IgD-negative memory B cell (primary cell): ENCODE data around the gene NKX6-1. TPM values are rescaled to one million over a fixed set of nuclear protein-coding genes. Genes with fewer than 3 reads are reported as not detected.
A peak's percentile ranks its signal among the peaks of the same experiment; 100 is the strongest.

Source experiments
- H3K27ac Mint-ChIP-seq, 3 donors: one replicate each; pipeline ENCODE4 v1.8.0; 2020 to 2022; ENCODE audit warnings: mild to moderate bottlenecking in 3 of 3, mixed read lengths in 3 of 3, moderate library complexity in 1 of 3
- H3K27me3 Mint-ChIP-seq: one replicate; pipeline ENCODE4 v1.8.0; 2021; ENCODE audit warnings: mixed read lengths
- H3K36me3 Mint-ChIP-seq: one replicate; pipeline ENCODE4 v1.8.0; 2020; ENCODE audit warnings: mild to moderate bottlenecking, mixed read lengths
- H3K4me1 Mint-ChIP-seq, 3 donors: one replicate each; pipeline ENCODE4 v1.8.0; 2020 to 2022; ENCODE audit warnings: mixed read lengths in 3 of 3, mild to moderate bottlenecking in 1 of 3
- H3K4me3 Mint-ChIP-seq, 4 donors: one replicate each; pipeline ENCODE4 v1.8.0; 2020 to 2022; ENCODE audit warnings: mild to moderate bottlenecking in 4 of 4, mixed read lengths in 4 of 4, moderate library complexity in 3 of 4
- H3K9me3 Mint-ChIP-seq, 3 donors: one replicate each; pipeline ENCODE4 v1.8.0; 2020 to 2021; ENCODE audit warnings: mixed read lengths in 3 of 3, mild to moderate bottlenecking in 1 of 3
- polyA plus RNA-seq: library from polyadenylated mRNA; unstranded; fragments of 300-500 nt; fragmentation: Illumina TruSeq; gene quantifications from one replicate; pipeline ENCODE4 v1.2.3, GENCODE V29; 2021

The NKX6-1 gene
- polyA plus RNA-seq, 1 donor from 2014 or later, result not detected

DNA sequence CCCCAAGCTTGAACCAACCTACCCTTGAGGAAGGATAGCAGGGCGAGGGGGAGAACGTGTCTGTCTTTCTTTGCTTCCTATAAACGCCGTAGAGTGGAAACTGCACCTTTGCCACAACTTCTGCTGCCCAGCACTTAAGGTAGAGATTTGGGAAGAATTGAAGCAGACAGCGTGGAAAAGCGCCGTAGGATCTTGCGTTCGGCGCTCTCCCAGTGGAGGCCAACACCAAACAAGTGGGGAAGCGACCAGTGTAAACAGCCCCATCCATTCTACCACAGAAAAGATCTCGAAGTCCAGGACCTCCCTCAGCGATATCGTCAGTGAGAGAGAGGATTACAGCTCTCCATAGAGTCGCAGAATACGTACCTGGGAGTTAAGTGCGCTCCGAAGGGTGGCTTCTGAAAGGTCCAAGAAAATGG lies 3.9 kb upstream of the NKX6-1 start:
- Mint-ChIP-seq H3K27me3 (peaks cover 54% of the 10 kb centered on the region), H3K4me3 (peak overlapping the region in 2 of 4 donors; percentile 17 to 23), H3K9me3 (peaks cover 2 to 20% (median 10%) of the 10 kb centered on the region in 3 donors), H3K36me3 (no peaks in the 10 kb centered on the region), H3K27ac (peak overlapping the region; percentile 25 to 79 (median 57)), H3K4me1 (peaks cover 8 to 10% (median 9%) of the 10 kb centered on the region in 3 donors)

- peak overlapping the region; percentile 57 to 79 (median 73) for H3K27ac Mint-ChIP-seq
- H3K9me3 Mint-ChIP-seq, result peaks cover 2 to 20% (median 10%) of the 10 kb centered on the region in 3 donors
- H3K4me3 Mint-ChIP-seq, result peak overlapping the region in 2 of 4 donors; percentile 12 to 23
- H3K36me3 Mint-ChIP-seq, result no peaks in the 10 kb centered on the region
- H3K4me1 Mint-ChIP-seq, result peaks cover 8 to 10% (median 9%) of the 10 kb centered on the region in 3 donors
- peaks cover 54% of the 10 kb centered on the region for H3K27me3 Mint-ChIP-seq
These were observed 3.4 kb upstream of the NKX6-1 start for GRCh38 chr4:84502333-84502954.

GRCh38 chr4:84501721-84502267 lies 2.7 kb upstream of the NKX6-1 start:
- H3K4me3 Mint-ChIP-seq, result peak overlapping the region in 1 of 4 donors; percentile 39
- H3K27ac Mint-ChIP-seq, result peak overlapping the region in 2 of 3 donors; percentile 3 to 73
- H3K9me3 Mint-ChIP-seq, result peaks cover 2 to 20% (median 10%) of the 10 kb centered on the region in 3 donors

GRCh38 chr4:84501202-84501503 lies 2.1 kb upstream of the NKX6-1 start:
- H3K4me1 Mint-ChIP-seq, result peaks cover 9 to 10% (median 10%) of the 10 kb centered on the region in 3 donors
- no peaks in the 10 kb centered on the region for H3K36me3 Mint-ChIP-seq
- peaks cover 2 to 20% (median 10%) of the 10 kb centered on the region in 3 donors for H3K9me3 Mint-ChIP-seq
- no peak overlapping the region for H3K27ac Mint-ChIP-seq
- H3K4me3 Mint-ChIP-seq, result peak overlapping the region in 2 of 4 donors; percentile 42 to 58
- H3K27me3 Mint-ChIP-seq, result peaks cover 65% of the 10 kb centered on the region

More at GRCh38 chr4:84501721-84502267, 2.7 kb upstream of the NKX6-1 start:
- Mint-ChIP-seq H3K27me3 (peaks cover 59% of the 10 kb centered on the region), H3K36me3 (no peaks in the 10 kb centered on the region), H3K4me1 (peaks cover 9 to 10% (median 10%) of the 10 kb centered on the region in 3 donors)

DNA sequence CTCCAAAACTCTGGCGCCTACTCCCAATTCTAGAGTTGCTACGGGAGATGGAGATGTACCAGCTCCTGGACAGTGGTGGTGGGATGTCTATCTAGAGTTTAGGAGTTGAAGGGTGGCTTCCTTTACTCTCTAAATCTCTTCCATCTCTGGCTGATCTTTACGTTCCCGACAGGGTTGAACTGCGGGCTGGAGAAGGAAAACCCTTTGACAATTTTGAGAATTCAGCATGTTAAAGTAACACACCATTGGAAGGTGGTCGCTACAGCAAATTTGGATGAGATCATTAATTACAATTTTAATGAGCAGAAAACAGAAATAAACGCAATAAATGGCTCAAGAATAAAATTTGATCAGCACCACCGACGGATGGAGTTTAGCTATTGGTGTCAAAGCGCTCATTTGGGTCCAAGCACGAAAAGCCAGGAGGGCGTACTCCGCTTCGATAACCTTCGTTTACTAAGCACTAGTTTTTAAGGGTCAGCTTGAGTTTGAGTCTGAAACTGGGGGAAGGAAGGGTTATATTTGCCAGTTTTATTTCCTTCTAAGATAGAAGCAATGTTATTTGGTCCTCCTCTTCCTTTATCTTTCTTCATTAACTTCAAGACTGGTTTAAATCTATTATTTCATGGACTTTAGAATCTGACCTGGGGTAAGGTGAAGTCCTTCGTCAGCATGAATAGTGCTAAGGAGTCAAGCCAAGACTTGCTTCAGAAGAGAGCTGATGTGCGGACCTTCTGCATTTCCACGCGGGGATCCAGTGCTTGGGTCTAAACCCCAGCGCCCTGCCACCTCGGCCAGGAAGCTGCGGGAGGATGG lies 1.5 kb upstream of the NKX6-1 start:
- Mint-ChIP-seq H3K4me1 (peaks cover 9 to 10% (median 10%) of the 10 kb centered on the region in 3 donors), H3K4me3 (peak overlapping the region in 3 of 4 donors; percentile 42 to 87 (median 87)), H3K27me3 (peaks cover 70% of the 10 kb centered on the region), H3K27ac (peak overlapping the region in 2 of 3 donors; percentile 68 to 70), H3K9me3 (peaks cover 2 to 20% (median 10%) of the 10 kb centered on the region in 3 donors), H3K36me3 (no peaks in the 10 kb centered on the region)

DNA sequence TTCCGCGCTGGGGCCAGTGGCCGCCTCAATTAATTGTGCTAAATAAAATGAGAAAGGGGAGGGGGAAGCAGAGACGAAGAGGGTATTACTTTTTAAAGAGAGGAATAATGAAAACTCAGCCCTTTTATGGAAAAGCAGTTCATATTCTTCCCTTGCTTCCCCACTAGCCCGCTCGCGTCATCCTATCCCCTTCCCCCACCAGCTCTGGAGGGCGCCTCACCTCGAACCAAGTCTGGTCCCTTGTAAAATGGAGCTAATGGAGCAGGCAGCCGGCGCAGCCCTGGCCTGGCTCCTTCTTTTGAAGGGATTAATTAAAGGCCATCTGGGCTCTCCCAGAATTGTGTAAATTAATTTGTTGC lies 511 bp upstream of the NKX6-1 start:
- Mint-ChIP-seq H3K36me3 (no peaks in the 10 kb centered on the region), H3K27ac (peak overlapping the region in 1 of 3 donors; percentile 70), H3K4me1 (peaks cover 9 to 10% (median 10%) of the 10 kb centered on the region in 3 donors), H3K4me3 (peak overlapping the region in 3 of 4 donors; percentile 42 to 87 (median 74)), H3K27me3 (peaks cover 71% of the 10 kb centered on the region), H3K9me3 (peaks cover 2 to 26% (median 10%) of the 10 kb centered on the region in 3 donors)

DNA sequence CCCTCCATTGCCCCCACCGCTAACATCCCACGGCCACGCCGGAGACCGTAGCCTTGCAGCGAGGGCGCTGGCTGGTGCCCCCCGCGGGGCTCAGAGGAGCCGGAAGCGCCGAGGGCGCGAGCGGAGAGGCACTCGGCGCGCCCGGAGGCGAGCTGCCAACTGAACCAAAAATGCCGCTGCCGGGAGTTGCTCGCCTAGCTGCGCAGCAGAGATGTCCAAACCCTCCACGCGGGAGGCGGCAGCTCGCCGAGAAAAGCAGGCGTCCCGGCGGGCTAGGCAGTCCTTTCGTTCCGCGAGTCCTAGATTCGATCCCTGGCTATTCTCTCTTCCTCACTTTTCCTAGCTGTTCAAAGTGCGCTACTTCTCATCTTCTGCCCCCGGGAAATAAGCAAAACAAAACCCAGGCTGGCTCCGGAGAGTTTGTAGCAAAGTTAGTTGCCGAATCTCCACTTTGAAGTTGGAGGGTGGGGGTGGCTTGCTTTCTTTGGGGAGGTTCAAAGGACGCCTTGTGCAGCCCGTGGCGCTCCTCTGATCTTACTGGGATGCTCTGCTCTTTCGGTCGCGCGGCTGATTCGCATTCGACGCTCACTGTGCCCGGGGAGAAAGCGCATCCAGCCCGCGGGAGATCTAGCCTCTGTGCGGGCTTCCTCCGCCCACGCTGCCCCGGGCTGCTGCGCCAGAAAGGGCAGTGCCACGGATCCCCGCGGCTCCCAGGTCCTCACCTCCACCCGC lies 723 bp downstream of the NKX6-1 start:
- Mint-ChIP-seq H3K27me3 (peaks cover 73% of the 10 kb centered on the region), H3K27ac (peak overlapping the region; percentile 86 to 95 (median 88)), H3K4me3 (peak overlapping the region; percentile 43 to 91 (median 75)), H3K4me1 (peaks cover 10 to 14% (median 11%) of the 10 kb centered on the region in 3 donors), H3K9me3 (peaks cover 2 to 24% (median 10%) of the 10 kb centered on the region in 3 donors), H3K36me3 (no peaks in the 10 kb centered on the region)

- no peak overlapping the region for H3K4me3 Mint-ChIP-seq
- H3K9me3 Mint-ChIP-seq, result peaks cover under 1 to 19% (median 8%) of the 10 kb centered on the region in 3 donors
- peak overlapping the region in 1 of 3 donors; percentile 73 for H3K27ac Mint-ChIP-seq
- H3K36me3 Mint-ChIP-seq, result no peaks in the 10 kb centered on the region
- H3K4me1 Mint-ChIP-seq, result peaks cover 12 to 15% (median 12%) of the 10 kb centered on the region in 3 donors
- H3K27me3 Mint-ChIP-seq, result peaks cover 69% of the 10 kb centered on the region
These were observed 1.4 kb downstream of the NKX6-1 start for GRCh38 chr4:84497504-84498202.

DNA sequence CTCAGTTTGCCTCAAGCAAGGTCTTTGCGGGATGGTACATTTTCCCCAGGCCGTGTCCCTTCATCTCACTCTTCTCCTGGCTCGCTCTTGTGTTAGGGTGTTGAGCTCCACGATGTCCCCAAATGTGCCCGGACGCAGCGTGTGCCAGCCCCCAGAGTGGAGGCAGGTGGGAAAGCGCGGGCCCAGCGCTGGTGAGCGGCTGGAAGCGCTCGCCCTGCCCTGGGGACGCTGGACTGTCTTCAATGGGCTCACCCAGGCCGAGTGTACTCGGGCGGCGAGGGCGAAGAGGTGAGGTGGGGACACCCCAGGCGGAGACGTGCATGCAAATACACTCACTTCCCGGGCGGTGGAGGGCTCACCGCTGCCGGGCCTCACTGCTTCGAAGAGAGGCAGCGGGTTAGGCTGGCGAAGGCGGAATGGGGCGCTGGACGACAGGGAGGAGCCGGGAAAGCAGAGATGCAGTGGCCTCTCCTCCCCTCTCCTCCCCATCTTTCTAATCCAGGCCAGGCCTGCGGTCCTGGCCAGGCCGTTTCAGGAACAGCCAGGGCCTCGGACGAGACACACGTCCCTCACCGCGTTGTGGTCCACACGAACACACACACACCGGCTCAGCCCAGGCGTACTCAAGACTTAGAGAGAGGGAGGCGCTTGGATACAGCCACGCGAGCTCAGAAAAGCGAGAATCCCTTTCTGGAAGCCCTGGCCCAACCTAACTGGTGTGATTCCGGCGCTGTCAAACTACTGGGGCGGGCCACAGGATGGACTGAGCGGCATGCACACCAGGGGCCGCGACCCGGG lies 2.2 kb downstream of the NKX6-1 start:
- H3K27ac Mint-ChIP-seq, result peak overlapping the region; percentile 73 to 80 (median 76)
- H3K27me3 Mint-ChIP-seq, result peaks cover 66% of the 10 kb centered on the region
- no peaks in the 10 kb centered on the region for H3K36me3 Mint-ChIP-seq
- H3K4me1 Mint-ChIP-seq, result peaks cover 10 to 15% (median 12%) of the 10 kb centered on the region in 3 donors
- peaks cover 0 to 12% (median 3%) of the 10 kb centered on the region in 3 donors for H3K9me3 Mint-ChIP-seq
- H3K4me3 Mint-ChIP-seq, result peak overlapping the region in 3 of 4 donors; percentile 40 to 76 (median 61)

GRCh38 chr4:84496331-84496705 lies 2.8 kb downstream of the NKX6-1 start:
- H3K36me3 Mint-ChIP-seq, result no peaks in the 10 kb centered on the region
- peaks cover 62% of the 10 kb centered on the region for H3K27me3 Mint-ChIP-seq
- peaks cover 0 to 13% (median 3%) of the 10 kb centered on the region in 3 donors for H3K9me3 Mint-ChIP-seq
- H3K4me1 Mint-ChIP-seq, result peaks cover 10 to 15% (median 12%) of the 10 kb centered on the region in 3 donors
- peak overlapping the region in 1 of 4 donors; percentile 40 for H3K4me3 Mint-ChIP-seq
- peak overlapping the region; percentile 73 to 80 (median 76) for H3K27ac Mint-ChIP-seq

- Mint-ChIP-seq H3K27ac (peak overlapping the region; percentile 51 to 80 (median 65)), H3K27me3 (peaks cover 58% of the 10 kb centered on the region), H3K36me3 (no peaks in the 10 kb centered on the region), H3K4me3 (peak overlapping the region in 1 of 4 donors; percentile 17), H3K9me3 (peaks cover 2 to 13% (median 3%) of the 10 kb centered on the region in 3 donors), H3K4me1 (peaks cover 10 to 15% (median 12%) of the 10 kb centered on the region in 3 donors)
These were observed 3.3 kb downstream of the NKX6-1 start for GRCh38 chr4:84495794-84496261.

DNA sequence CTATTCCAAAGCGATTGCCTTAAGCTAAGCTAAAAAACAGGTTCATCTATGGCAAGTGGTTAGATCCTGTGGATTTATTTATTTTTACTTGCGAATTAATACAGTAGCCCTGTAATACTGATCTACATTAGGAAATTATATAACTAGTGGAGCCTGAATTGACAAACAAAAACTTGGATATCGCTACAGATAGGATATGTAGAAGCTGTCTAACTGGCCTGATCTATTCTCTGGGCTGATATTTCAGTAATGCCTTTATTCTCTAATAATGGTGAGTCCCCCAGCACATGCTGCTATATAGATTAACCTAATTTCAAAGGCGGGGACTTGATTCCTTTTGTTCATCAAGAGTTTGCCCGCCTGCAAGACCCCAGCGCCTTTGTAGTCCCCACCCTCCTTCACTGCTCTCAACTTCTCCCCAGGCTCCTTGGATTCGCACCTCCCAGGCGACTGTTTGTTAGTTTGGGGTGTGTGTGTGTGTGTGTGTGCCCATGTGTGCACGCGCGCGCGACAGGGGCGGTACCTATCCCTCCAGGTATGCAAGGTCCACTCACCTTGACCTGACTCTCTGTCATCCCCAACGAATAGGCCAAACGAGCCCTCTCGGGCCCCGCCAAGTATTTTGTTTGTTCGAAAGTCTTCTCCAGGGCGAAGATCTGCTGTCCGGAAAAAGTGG lies 3.8 kb downstream of the NKX6-1 start:
- peak overlapping the region; percentile 51 to 80 (median 65) for H3K27ac Mint-ChIP-seq
- H3K36me3 Mint-ChIP-seq, result no peaks in the 10 kb centered on the region
- H3K9me3 Mint-ChIP-seq, result peaks cover 0 to 15% (median 2%) of the 10 kb centered on the region in 3 donors
- H3K4me1 Mint-ChIP-seq, result peaks cover 10 to 12% (median 11%) of the 10 kb centered on the region in 3 donors
- H3K27me3 Mint-ChIP-seq, result peaks cover 53% of the 10 kb centered on the region
- peak overlapping the region in 2 of 4 donors; percentile 17 to 21 for H3K4me3 Mint-ChIP-seq
